Measurements from ENCODE around the gene TREML4.

The TREML4 gene

GRCh38 chr6:41288030-41288753, 60.0 kb downstream of the TREML4 start:
- peak; percentile 29 for DNase-seq (ENCODE audit: low spot score)

Data from NAMALWA (cell line).